GM19468 (cell line): Measurements from ENCODE around the gene SATB2.

Experiments
- ATAC-seq: cut with Tn5 transposase; IDR thresholded peaks from one replicate; pipeline ENCODE4 v1.9.1; 2021; ENCODE audit warnings: mild to moderate bottlenecking, moderate library complexity, moderate number of reproducible peaks; ENCODE audit not compliant: unreplicated experiment; ENCODE audit errors: extremely low read depth

Gene SATB2

DNA sequence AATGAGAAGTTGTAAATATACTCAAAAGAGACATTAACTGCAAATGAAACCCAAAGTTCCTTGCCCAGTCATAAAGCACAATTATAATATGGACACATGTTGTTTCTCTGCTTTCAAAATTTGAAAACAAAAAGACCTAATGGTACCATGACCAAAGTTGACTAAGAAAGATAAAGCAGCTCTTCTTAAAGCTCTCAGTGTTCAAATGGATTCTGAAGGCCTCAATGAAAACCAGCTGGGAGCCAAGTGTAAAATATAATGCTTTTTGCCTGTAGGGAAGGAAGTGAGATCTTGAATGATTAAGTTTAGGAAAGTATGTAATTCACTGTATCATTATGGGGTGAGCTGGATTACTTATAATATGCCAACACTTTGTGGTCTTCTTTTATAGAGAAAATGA, 178.6 kb downstream of the SATB2 start:
- ATAC-seq, result no peak

DNA sequence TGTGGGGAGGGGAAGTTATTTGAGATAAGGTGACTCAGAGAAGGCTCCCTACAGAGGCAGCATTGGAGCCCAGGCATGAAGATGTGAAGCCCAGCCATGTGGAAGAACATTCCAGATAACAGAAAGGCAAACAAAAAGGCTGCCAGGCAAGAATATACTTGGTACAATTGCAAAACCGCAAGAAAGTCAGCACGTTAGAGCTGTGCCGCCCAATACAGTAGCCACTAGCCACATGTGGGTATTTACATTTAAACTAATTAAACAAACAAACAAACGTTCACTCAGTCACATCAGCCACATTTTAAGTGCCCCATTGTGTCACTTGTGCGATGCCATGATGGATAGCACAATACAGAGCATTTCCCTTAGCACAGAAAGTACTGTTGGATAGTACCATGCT, 179.6 kb downstream of the SATB2 start:
- ATAC-seq, result no peak

DNA sequence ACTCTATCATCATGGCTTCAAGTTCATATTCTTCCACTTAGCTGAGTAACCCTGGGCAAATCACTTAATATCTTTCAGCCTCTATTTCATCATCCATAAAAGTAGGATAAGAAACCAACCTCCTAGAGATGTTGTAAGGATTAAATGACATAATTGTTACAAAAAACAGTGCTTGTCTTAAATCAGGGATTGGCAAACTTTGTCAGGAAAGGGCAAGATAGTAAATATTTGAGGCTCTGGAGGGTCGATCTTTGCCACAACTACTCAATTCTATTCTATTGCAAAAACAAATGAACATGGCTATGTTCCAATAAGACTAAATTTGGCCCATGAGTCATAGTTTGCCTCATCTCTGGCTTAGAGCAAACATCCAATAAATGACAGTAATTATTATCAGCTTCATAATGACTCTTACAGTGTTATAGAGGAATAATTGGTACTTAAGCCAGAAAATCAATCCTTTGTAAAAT, 184.7 kb downstream of the SATB2 start:
- no peak for ATAC-seq

DNA sequence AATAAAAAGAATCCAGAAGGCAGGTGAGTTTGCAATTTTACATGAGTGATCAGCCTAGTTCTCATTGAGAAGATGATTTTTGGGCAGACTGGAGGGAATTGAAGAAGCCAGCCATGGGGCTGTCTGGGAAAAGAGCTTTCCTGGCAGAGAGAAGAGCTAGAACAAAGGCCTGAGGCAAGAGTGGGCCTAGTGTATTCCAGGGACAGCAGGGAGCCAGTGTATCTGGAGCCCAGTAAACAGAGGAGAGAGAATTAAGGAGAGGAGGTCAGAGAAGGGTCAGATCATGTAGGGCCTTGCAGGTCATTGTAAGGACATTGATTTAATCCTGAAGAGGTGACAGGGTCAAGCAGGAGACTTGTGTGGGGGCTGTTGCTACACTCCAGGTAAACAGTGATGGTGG, 195.8 kb downstream of the SATB2 start:
- no peak for ATAC-seq

DNA sequence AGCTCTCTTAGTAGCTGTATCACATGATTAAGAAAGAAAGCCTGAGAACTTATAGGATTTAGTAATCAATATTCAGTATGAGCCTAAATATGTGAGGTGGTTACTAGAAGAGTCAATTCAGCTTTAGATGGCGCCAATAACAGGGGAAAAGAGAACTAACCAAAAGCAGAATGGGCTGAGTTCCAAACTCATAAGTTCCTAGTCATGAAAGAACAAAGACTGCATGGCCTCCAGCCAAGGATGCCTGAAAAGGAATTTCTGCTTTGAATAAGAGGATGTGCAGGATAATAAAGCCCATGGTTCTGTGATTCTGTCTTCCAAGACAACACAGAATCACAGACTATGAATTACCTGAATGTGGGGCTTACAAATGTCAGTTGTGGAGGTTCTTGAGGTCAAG, 196.5 kb downstream of the SATB2 start:
- no peak for ATAC-seq

DNA sequence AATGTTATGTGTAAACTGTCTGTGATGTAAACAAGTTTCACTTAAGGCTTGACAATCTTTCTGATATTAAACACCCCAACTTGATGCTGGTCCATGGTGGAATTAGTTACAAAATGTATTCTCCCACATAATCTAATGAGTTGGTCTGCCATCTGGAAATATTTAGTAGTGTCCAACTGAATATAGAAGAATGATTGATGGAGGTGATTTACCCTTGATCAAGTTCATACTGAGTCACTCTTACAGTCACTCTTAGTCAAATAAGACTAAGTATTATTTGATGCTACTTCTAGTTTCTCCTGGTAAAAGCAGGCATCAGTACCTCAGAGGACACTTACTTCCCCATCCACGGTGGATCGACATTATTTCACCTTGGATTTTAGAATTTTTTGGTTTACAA, 198.1 kb downstream of the SATB2 start:
- ATAC-seq, result no peak

DNA sequence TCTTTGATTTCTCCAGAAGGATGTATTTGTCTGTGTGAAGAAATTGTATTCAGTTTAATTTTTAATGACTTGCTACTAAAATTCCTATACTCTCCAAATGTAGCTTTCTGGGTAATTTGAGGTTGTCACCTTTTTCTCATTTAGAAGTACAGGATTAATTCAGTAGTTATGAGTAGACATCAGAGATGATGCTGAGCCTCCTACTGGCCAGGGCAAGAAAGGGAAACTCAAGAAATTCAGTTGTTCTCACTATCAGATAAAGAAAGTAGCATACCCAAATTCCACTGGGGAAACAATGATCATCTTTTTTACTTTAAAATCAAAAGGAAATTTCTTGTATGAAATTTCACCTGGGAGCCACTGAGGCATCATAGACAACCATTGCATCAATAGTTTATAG, 199.4 kb downstream of the SATB2 start:
- ATAC-seq, result no peak

DNA sequence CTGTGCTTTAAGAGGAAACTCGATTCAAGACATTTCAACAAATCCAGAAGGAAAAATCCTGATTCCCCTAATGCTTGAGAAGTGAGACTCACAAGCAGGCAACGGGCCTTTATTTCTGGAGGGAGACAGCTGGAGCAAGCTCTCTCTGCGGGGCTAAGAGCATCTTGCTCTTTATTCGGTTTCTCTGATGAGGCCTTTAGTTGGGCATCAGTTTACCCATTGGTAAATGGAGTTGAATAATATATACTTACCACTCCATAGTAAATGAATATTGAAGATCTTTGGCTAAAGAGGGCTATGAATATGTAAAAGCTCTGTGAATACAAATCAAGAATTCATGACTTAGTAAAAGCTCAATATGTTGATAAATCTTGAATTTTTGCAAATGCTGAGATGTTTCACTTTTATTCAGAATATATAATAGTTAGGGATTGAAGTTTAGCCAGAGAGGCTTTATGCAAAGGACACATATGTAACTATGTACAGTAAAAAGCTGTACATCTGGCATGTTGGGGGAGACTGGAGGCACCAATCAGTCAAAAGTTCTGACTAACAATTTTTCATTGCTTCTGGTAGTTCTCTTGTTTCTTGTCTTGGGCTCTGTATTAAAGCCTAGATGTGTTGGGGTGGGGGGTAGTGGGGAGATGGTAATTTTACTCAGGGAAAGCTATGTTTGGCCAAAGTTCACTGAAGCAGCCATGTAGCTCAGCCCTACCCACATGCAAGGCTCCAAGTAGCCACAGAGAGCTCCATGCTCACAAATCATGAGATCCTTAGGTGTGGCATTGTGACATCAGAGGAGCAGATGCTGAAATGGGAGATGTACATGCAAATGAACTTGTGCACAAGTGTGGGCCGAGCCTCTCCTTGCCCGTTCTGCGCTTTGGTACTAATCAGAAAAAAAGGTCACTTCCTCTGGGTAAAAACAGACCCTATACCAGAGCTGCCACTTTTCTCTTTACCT, 200.2 kb downstream of the SATB2 start:
- ATAC-seq, result no peak

DNA sequence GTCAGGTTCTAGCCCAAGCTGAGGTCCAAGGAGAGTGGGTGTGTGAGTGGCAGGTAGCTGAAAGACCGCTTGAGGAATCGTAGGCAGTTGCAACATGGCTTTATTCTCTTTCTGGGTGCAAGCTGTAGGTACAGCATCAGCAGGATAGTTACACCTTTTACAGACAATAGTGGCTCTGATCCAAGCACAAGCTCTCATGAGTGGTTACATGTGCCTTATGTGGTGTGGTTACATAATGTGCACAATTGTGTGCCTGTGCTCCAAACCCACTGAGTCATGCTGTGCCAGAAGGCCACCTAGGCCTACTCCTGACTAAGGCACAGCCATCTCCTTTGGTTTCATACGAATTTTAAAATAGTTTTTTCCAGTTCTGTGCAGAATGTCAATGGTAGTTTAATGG, 227.6 kb downstream of the SATB2 start:
- ATAC-seq, result no peak

DNA sequence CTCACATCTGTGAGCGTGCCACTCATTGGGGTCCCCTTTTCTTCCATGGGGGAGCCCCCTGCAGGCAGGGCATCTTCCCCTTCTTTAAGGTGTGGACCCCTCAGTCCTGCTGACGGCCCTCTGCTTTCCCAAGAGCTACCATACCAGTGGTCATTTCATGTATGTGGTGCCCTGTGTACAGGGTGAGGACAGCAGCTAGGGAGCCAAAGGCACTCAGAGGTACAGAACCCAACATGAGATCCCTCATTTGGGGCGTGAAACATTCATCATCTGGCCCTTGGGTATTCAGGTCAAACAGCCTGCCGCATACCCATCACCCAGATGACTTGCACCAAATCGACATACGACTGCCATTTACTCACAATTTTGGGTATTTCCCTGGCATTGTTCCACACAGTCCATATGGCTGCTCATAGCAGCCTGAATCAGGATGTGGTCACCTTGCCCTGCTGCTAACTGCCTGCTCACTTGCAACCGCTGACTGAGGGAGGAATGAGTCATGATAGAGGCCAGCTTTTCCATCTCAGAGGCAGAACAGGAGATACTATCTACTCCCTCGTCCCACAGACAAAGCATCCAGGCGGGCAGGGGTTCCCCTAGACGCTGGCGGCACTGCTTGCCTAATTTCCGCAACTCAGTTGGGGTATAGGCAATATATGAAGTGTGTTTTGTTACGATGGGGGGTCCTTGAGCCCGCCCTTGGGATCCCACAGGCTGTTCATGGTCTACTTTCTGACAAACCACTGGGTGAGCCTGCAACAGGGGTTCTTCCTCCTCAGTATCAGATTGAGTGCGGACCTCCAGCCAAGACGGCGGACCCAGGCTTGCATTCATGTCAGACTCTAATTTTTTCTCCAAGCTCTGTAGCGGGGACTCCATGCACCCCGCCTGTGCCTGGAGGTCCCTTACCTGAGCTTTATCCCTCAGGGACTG, 228.6 kb downstream of the SATB2 start:
- peak; percentile 42 for ATAC-seq

DNA sequence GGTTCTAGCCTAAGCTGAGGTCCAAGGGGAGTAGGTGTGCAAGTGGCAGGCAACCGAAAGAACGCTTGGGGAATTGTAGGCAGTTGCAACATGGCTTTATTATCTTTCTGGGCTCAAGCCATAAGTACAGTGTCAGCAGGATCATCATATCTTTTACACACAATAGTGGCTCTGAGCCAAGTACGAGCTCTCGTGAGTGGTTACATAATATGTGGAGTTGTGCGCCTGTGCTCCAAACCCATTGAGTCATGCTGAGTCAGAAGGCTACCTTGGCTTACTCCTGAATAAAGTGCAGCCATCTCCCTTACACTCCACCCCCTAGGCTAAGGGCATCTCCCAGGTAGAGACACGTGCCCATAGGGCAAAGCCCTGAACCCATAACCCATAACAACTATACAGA, 233.9 kb downstream of the SATB2 start:
- ATAC-seq, result no peak

DNA sequence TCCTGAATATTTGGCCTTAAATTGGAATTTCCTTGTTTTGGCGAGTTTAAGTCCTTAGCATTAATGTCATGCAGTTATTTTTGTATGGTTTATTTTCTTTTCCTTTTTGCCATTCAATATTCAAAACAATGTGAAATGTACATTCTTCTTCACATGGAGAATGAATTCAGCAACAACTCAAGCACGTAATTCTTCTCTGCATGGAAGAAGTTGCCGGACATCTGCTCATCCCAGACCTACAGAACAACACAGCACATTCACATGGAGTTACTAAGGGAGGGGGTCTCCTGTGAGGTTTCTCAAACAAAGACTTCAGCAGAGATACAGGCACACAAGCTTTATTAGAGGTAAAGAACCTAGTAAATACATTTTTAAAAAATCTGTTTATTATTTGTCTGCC, 236.8 kb downstream of the SATB2 start:
- no peak for ATAC-seq

DNA sequence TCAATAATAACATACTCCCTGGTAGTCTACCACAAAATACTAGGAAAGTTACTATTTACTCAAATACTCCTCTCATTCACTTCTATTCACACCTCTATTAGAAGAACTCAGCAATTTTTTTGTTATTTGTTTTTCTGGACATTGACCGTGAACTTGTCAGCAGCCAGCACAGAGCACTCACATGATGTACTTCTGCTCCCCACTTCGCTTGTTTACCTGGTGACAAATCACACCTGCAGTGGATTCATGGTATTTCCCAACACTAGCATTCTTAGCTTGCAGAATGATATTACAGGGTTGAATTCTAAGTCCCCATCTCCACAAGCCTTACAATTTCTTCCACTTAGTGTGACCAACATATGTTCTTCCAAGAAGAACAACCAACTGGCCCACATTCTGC, 238.2 kb downstream of the SATB2 start:
- no peak for ATAC-seq
